ENCODE data around the gene STX5.

DNA sequence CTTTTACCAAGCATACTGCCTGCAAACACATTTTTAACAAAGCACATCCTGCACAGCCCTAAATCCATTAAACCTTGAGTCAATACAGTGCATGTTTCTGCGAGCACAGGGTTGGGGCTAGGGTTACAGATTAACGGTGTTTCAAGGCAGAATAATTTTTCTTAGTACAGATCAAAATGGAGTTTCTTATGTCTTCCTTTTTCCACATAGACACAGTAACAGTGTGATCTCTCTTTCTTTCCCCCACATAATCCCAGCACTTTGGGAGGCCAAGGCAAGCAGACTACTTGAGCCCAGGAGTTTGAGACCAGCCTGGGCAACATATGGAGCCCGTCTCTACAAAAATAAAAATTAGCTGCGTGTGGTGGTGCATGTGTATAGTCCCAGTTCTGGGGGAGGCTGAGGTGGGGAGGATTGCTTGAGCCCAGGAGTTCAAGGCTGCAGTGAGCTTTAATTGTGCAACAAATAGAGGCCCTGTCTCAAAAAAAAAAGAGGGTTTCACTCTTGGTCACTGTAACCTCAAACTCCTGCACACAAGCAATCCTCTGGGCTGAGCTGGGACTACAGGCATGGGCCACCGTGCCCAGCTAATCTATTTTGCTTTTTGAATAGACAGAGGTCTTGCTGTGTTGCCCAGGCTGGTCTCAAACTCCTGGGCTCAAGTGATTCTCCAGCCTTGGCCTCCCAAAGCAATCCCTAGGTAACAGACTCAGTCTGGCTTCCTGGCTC, 29.1 kb upstream of the STX5 start:
- no peak for TF ChIP-seq POLR2A (IDR thresholded peaks at IDR 0.05)
- no peak for TF ChIP-seq POLR2AphosphoS5 (IDR thresholded peaks at IDR 0.05)

All from transverse colon (tissue), 3 donors.